ENCODE measurements around the gene CCN5.

The CCN5 gene

DNA sequence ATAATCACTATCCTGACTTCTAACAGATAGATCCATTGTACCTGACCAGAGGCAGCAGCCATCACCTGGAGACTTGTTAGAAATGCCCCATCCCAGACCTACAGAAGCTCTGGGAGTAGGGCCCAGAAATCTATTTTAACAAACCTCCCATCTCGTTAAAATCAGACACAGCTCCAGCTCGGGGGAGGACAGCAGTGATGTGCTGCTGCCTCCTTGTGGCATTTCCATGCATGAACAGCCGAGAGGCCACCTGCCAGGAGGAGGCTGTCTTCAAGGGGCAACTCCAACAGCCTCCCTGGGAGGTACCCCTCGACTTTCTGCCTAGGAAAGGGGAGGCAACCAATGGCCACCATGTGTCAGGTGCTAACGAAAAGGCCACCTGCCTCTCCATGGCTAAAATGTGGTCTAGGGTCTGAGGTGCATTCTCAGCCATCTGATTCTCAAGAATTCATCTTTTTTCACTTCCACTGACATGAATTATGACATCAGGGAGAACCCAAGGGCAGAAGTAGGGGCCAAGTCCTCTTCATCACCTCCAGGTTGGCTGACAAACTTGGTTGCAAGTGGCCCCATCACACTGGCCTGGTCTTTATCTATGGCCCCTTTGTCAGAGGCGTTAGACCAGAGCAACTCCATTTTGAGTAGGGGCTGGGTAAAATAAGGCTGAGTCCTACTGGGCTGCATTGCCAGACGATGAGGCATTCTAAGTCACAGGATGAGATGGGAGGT, 18.3 kb downstream of the CCN5 start:
- H3K36me3 ChIP-seq (ENCODE audit: control insufficient read depth, insufficient read depth, low read length): no peaks in the 10 kb centered on the region
- TF ChIP-seq, protein P1, sequence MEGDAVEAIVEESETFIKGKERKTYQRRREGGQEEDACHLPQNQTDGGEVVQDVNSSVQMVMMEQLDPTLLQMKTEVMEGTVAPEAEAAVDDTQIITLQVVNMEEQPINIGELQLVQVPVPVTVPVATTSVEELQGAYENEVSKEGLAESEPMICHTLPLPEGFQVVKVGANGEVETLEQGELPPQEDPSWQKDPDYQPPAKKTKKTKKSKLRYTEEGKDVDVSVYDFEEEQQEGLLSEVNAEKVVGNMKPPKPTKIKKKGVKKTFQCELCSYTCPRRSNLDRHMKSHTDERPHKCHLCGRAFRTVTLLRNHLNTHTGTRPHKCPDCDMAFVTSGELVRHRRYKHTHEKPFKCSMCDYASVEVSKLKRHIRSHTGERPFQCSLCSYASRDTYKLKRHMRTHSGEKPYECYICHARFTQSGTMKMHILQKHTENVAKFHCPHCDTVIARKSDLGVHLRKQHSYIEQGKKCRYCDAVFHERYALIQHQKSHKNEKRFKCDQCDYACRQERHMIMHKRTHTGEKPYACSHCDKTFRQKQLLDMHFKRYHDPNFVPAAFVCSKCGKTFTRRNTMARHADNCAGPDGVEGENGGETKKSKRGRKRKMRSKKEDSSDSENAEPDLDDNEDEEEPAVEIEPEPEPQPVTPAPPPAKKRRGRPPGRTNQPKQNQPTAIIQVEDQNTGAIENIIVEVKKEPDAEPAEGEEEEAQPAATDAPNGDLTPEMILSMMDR (IDR thresholded peaks at IDR 0.05; ENCODE audit: insufficient read depth, low read length, poor library complexity, severe bottlenecking): peak; percentile 81
- no peak for DNase-seq (ENCODE audit: extremely low read depth, insufficient read length)
- H3K4me3 ChIP-seq (replicated peaks; ENCODE audit: low read depth, low read length): no peak overlapping the region
- no peaks in the 10 kb centered on the region for H3K27me3 ChIP-seq (replicated peaks; ENCODE audit: control insufficient read depth, insufficient read depth, low read length)

DNA sequence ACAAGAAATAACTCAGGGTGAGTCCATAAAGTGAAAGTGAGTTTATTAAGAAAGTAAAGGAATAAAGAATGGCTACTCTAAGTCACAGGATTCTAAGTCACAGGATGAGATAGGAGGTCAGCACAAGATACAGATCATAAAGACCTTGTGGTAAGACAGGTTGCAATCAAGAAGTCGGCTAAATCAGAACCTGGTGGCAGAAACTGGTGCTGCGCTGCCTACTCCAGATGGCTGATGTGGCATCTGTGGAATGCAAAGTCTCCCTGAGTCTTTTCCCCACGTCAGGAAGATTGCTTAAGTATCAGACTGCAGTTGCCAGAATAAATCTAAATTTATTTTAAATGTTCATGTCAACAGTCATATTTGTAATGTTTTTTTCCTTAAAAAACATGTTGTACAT, 19.8 kb downstream of the CCN5 start:
- no peak overlapping the region for H3K4me3 ChIP-seq (replicated peaks; ENCODE audit: low read depth, low read length)
- no peaks in the 10 kb centered on the region for H3K36me3 ChIP-seq (ENCODE audit: control insufficient read depth, insufficient read depth, low read length)
- TF ChIP-seq, protein P1 (IDR thresholded peaks at IDR 0.05; ENCODE audit: insufficient read depth, low read length, poor library complexity, severe bottlenecking): no peak
- H3K27me3 ChIP-seq (replicated peaks; ENCODE audit: control insufficient read depth, insufficient read depth, low read length): no peaks in the 10 kb centered on the region
- DNase-seq (ENCODE audit: extremely low read depth, insufficient read length): no peak

DNA sequence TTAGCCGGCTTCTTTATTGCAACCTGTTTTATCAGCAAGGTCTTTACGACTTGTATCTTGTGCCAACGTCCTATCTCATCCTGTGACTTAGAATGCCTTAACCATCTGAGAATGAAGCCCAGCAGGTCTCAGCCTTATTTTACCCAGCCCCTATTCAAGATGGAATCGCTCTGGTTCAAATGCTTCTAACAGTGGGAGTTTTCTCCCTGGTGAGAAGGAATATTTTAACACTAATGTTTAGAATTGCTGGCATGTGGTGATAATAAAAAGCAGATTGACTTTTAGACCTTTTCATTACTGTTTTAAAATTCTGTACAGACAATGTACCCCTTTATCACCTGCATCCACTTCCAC, 20.6 kb downstream of the CCN5 start:
- DNase-seq (ENCODE audit: extremely low read depth, insufficient read length): no peak
- no peaks in the 10 kb centered on the region for H3K27me3 ChIP-seq (replicated peaks; ENCODE audit: control insufficient read depth, insufficient read depth, low read length)
- H3K36me3 ChIP-seq (ENCODE audit: control insufficient read depth, insufficient read depth, low read length): no peaks in the 10 kb centered on the region
- TF ChIP-seq, protein P1 (IDR thresholded peaks at IDR 0.05; ENCODE audit: insufficient read depth, low read length, poor library complexity, severe bottlenecking): no peak
- no peak overlapping the region for H3K4me3 ChIP-seq (replicated peaks; ENCODE audit: low read depth, low read length)

DNA sequence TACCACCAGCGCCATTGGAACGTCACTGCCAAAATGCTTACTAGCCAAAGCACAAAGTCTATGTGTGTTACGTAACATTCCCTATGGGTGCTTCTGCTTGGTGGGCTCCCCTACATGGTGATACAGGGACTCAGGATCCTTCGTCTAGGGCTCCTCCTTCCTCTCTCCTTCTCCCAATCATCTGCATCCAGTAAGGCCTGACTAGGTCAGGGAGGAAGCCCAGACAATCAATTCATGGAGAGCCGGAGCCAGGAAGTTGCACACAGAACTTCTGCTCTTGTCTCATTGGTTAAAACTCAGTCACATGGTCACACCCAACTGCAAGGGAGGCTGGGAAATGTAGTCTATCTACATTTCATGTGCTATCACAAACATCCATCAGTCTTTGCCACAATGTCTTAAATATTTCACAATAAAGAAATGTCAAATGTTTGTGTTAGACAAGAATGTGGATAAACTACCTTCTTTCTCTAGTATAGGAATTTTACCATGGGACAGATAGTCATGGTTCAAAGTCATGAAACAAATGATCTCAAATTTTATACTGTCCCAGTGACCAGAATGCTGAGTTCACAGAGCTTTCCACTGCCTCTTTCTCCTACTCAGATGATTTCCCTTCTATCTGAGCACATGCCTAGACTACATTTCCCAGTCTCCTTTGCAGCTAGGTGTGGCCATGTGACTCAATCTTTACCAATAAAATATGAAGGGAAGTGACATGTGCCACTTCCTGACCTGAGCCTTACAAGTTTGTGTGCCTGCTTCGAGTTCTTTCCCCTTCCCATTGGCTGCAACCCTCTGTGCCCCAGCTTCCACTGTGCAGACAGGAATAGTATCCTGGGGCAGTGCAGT, 21.2 kb downstream of the CCN5 start:
- DNase-seq (ENCODE audit: extremely low read depth, insufficient read length): no peak
- Histone ChIP-seq H3K27me3 (replicated peaks; ENCODE audit: control insufficient read depth, insufficient read depth, low read length) (no peaks in the 10 kb centered on the region), H3K36me3 (ENCODE audit: control insufficient read depth, insufficient read depth, low read length) (no peaks in the 10 kb centered on the region), H3K4me3 (replicated peaks; ENCODE audit: low read depth, low read length) (no peak overlapping the region)
- TF ChIP-seq, protein P1 (IDR thresholded peaks at IDR 0.05; ENCODE audit: insufficient read depth, low read length, poor library complexity, severe bottlenecking): no peak

DNA sequence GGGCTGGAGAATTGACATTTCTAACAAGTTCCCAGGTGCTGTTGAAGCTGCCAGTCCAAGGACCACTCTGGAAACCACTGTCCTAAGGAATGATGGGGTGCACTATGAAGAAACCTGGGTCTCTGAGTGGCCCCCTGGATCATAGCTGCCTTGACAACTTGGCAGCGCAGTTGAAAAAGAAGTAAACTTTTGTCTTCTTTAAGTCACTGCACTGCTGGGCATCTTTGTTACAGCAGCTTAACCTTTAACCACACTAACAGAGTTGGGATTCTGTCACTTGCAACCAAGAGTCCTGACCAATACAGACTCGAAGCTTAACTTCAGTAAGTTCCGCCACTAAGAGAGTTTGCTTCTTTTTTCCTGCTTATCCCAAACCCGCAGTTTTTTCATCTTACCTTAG, 21.9 kb downstream of the CCN5 start:
- H3K4me3 ChIP-seq (replicated peaks; ENCODE audit: low read depth, low read length): no peak overlapping the region
- DNase-seq (ENCODE audit: extremely low read depth, insufficient read length): no peak
- no peaks in the 10 kb centered on the region for H3K36me3 ChIP-seq (ENCODE audit: control insufficient read depth, insufficient read depth, low read length)
- TF ChIP-seq, protein P1 (IDR thresholded peaks at IDR 0.05; ENCODE audit: insufficient read depth, low read length, poor library complexity, severe bottlenecking): no peak
- no peaks in the 10 kb centered on the region for H3K27me3 ChIP-seq (replicated peaks; ENCODE audit: control insufficient read depth, insufficient read depth, low read length)

Data from GM06990 (cell line).